Karpas-422 (cell line): ENCODE data around the gene AFF1. TPM values are rescaled to one million over a fixed set of nuclear protein-coding genes. Genes with fewer than 3 reads are reported as not detected.
A peak's percentile ranks its signal among the peaks of the same experiment; 100 is the strongest.
"Not testable (repeated sequence)": the region's sequence is repeated elsewhere in the genome, so short reads cannot be mapped to it uniquely, and the experiment has no call there.

Experiments used
- DNase-seq: peaks from one replicate; pipeline ENCODE4 v3.0.0-alpha.2; 2015
- H2AFZ ChIP-seq: fragments of 200-600 bp; sonication (generic); 2 replicates; pipeline ENCODE4 v1.6.1; 2014; ENCODE audit warnings: antibody characterized with exemption, low read length, mixed read lengths
- H3K27ac ChIP-seq: fragments of 200-600 bp; sonication (generic); 2 replicates; pipeline ENCODE4 v1.5.1; 2014; ENCODE audit warnings: mild to moderate bottlenecking, low read length, moderate library complexity
- H3K27me3 ChIP-seq: fragments of 200-600 bp; sonication (generic); 2 replicates; pipeline ENCODE4 v1.6.1; 2014; ENCODE audit warnings: low read length, mixed read lengths
- H3K36me3 ChIP-seq: fragments of 200-600 bp; sonication (generic); 2 replicates; pipeline ENCODE4 v1.6.1; 2014; ENCODE audit warnings: low read length, mixed read lengths; ENCODE audit not compliant: insufficient read depth
- H3K4me1 ChIP-seq: fragments of 200-600 bp; sonication (generic); 2 replicates; pipeline ENCODE4 v1.6.1; 2014; ENCODE audit warnings: mild to moderate bottlenecking, low read length, mixed read lengths
- H3K4me2 ChIP-seq: fragments of 200-600 bp; sonication (generic); 2 replicates; pipeline ENCODE4 v1.6.1; 2014; ENCODE audit warnings: low read length, low read depth, mild to moderate bottlenecking; ENCODE audit not compliant: poor library complexity, severe bottlenecking
- H3K4me3 ChIP-seq: fragments of 200-600 bp; sonication (generic); 2 replicates; pipeline ENCODE4 v1.5.1; 2014; ENCODE audit warnings: mild to moderate bottlenecking, antibody characterized with exemption, low read length, mixed read lengths
- H3K79me2 ChIP-seq: fragments of 200-600 bp; sonication (generic); 2 replicates; pipeline ENCODE4 v1.6.1; 2014; ENCODE audit warnings: mild to moderate bottlenecking, low read length, mixed read lengths
- H3K9ac ChIP-seq: fragments of 200-600 bp; sonication (generic); 2 replicates; pipeline ENCODE4 v1.6.0; 2014; ENCODE audit warnings: low read length
- H3K9me2 ChIP-seq: fragments of 200-600 bp; sonication (generic), shearing (Covaris generic); replicated peaks from 2 replicates; pipeline ENCODE4 v1.6.0; 2014; ENCODE audit warnings: mild to moderate bottlenecking, low read length, moderate library complexity; ENCODE audit not compliant: insufficient read depth
- H3K9me3 ChIP-seq: fragments of 300-700, 200-600 bp; sonication (generic); 2 replicates; pipeline ENCODE4 v1.6.1; 2014; ENCODE audit warnings: low read length, mixed read lengths
- H4K20me1 ChIP-seq: fragments of 200-600 bp; sonication (generic); 2 replicates; pipeline ENCODE4 v1.6.1; 2014; ENCODE audit warnings: mild to moderate bottlenecking, antibody characterized with exemption, low read length, low read depth; ENCODE audit not compliant: insufficient read depth
- total RNA-seq: library from RNA; depleted of rRNA; stranded (reverse); fragments of >200 nt; shearing (Covaris generic); gene quantifications from 2 replicates; pipeline ENCODE4 v1.2.3, GENCODE V29; 2014; ENCODE audit warnings: low replicate concordance

The AFF1 gene
- total RNA-seq, 1 experiment from 2014 or later: 6.6 TPM

GRCh38 chr4:87132035-87132434, 197.2 kb downstream of the AFF1 start:
- no peaks in the 10 kb centered on the region for H3K36me3 ChIP-seq

GRCh38 chr4:87133183-87133582, 198.4 kb downstream of the AFF1 start:
- peaks cover 7% of the 10 kb centered on the region for H3K4me1 ChIP-seq
- H2AFZ ChIP-seq: no peak overlapping the region
- no peak for DNase-seq
- no peaks in the 10 kb centered on the region for H3K9me3 ChIP-seq
- no peak overlapping the region for H3K4me3 ChIP-seq
- no peaks in the 10 kb centered on the region for H3K79me2 ChIP-seq
- H3K27ac ChIP-seq: no peak overlapping the region
- H3K9ac ChIP-seq: no peak overlapping the region
- no peaks in the 10 kb centered on the region for H3K27me3 ChIP-seq
- no peaks in the 10 kb centered on the region for H3K9me2 ChIP-seq
- H3K4me2 ChIP-seq: no peak overlapping the region
- H3K36me3 ChIP-seq: no peaks in the 10 kb centered on the region
- no peaks in the 10 kb centered on the region for H4K20me1 ChIP-seq

More at GRCh38 chr4:87132035-87132434, 197.2 kb downstream of the AFF1 start:
- H3K79me2 ChIP-seq: no peaks in the 10 kb centered on the region
- no peaks in the 10 kb centered on the region for H3K9me2 ChIP-seq
- H3K4me1 ChIP-seq: peaks cover 7% of the 10 kb centered on the region
- no peak overlapping the region for H3K4me3 ChIP-seq
- peak; percentile 50 for DNase-seq
- no peaks in the 10 kb centered on the region for H4K20me1 ChIP-seq
- H2AFZ ChIP-seq: no peak overlapping the region
- H3K9ac ChIP-seq: no peak overlapping the region
- H3K4me2 ChIP-seq: no peak overlapping the region
- H3K27me3 ChIP-seq: no peaks in the 10 kb centered on the region
- no peak overlapping the region for H3K27ac ChIP-seq
- H3K9me3 ChIP-seq: no peaks in the 10 kb centered on the region

- Histone ChIP-seq H3K4me3 (no peak overlapping the region), H3K79me2 (no peaks in the 10 kb centered on the region), H3K4me1 (peaks cover 7% of the 10 kb centered on the region), H3K4me2 (no peak overlapping the region), H3K9me2 (no peaks in the 10 kb centered on the region), H3K27ac (no peak overlapping the region), H2AFZ (no peak overlapping the region), H3K9ac (no peak overlapping the region), H3K9me3 (no peaks in the 10 kb centered on the region), H3K27me3 (no peaks in the 10 kb centered on the region), H3K36me3 (no peaks in the 10 kb centered on the region), H4K20me1 (no peaks in the 10 kb centered on the region)
- no peak for DNase-seq
Observed at GRCh38 chr4:87134122-87134521, 199.3 kb downstream of the AFF1 start.

- H3K9ac ChIP-seq: no peak overlapping the region
- no peaks in the 10 kb centered on the region for H3K9me3 ChIP-seq
- H3K9me2 ChIP-seq: no peaks in the 10 kb centered on the region
- H3K4me3 ChIP-seq: no peak overlapping the region
- H3K27ac ChIP-seq: no peak overlapping the region
- H4K20me1 ChIP-seq: no peaks in the 10 kb centered on the region
- no peak for DNase-seq
- no peak overlapping the region for H3K4me2 ChIP-seq
- H3K4me1 ChIP-seq: no peaks in the 10 kb centered on the region
- H3K27me3 ChIP-seq: no peaks in the 10 kb centered on the region
- no peaks in the 10 kb centered on the region for H3K36me3 ChIP-seq
- H2AFZ ChIP-seq: no peak overlapping the region
- H3K79me2 ChIP-seq: no peaks in the 10 kb centered on the region
Observed at GRCh38 chr4:87141428-87141827, 206.6 kb downstream of the AFF1 start.

GRCh38 chr4:87144356-87144755, 209.5 kb downstream of the AFF1 start:
- Histone ChIP-seq H3K9ac (no peak overlapping the region), H3K9me2 (no peaks in the 10 kb centered on the region), H3K4me3 (no peak overlapping the region), H2AFZ (no peak overlapping the region), H4K20me1 (no peaks in the 10 kb centered on the region), H3K9me3 (no peaks in the 10 kb centered on the region), H3K4me1 (no peaks in the 10 kb centered on the region), H3K4me2 (no peak overlapping the region), H3K27me3 (no peaks in the 10 kb centered on the region), H3K27ac (no peak overlapping the region), H3K36me3 (no peaks in the 10 kb centered on the region), H3K79me2 (no peaks in the 10 kb centered on the region)
- no peak for DNase-seq

- not testable (repeated sequence) for H3K9me3 ChIP-seq, H3K27me3 ChIP-seq, H3K9me2 ChIP-seq, H3K9ac ChIP-seq, H4K20me1 ChIP-seq, H3K36me3 ChIP-seq, H3K4me1 ChIP-seq, H3K4me2 ChIP-seq, H3K27ac ChIP-seq, H2AFZ ChIP-seq, H3K79me2 ChIP-seq, DNase-seq, H3K4me3 ChIP-seq
Observed at GRCh38 chr4:87145934-87146333, 211.1 kb downstream of the AFF1 start.

- no peak overlapping the region for H3K4me3 ChIP-seq
- H3K36me3 ChIP-seq: no peaks in the 10 kb centered on the region
- H3K27ac ChIP-seq: no peak overlapping the region
- H3K4me1 ChIP-seq: no peaks in the 10 kb centered on the region
- H3K9me3 ChIP-seq: no peaks in the 10 kb centered on the region
- H2AFZ ChIP-seq: no peak overlapping the region
- no peak overlapping the region for H3K4me2 ChIP-seq
- H3K79me2 ChIP-seq: no peaks in the 10 kb centered on the region
- H3K27me3 ChIP-seq: no peaks in the 10 kb centered on the region
- H3K9me2 ChIP-seq: no peaks in the 10 kb centered on the region
- H3K9ac ChIP-seq: no peak overlapping the region
- no peak for DNase-seq
- no peaks in the 10 kb centered on the region for H4K20me1 ChIP-seq
Observed at GRCh38 chr4:87147116-87147515, 212.3 kb downstream of the AFF1 start.

GRCh38 chr4:87150498-87151261, 215.9 kb downstream of the AFF1 start:
- Histone ChIP-seq H3K9ac (no peak overlapping the region), H3K36me3 (no peaks in the 10 kb centered on the region), H3K4me2 (no peak overlapping the region), H2AFZ (no peak overlapping the region), H3K27ac (no peak overlapping the region), H3K4me1 (no peaks in the 10 kb centered on the region), H3K27me3 (no peaks in the 10 kb centered on the region), H3K9me3 (no peaks in the 10 kb centered on the region), H4K20me1 (no peaks in the 10 kb centered on the region), H3K4me3 (no peak overlapping the region), H3K9me2 (no peaks in the 10 kb centered on the region), H3K79me2 (no peaks in the 10 kb centered on the region)
- peak; percentile 90 for DNase-seq
